DMS153 treated with DMSO at 0.1 percent for 48 hours (cell line): ENCODE results near the gene SMOC2.
"Not testable (repeated sequence)": the region's sequence is repeated elsewhere in the genome, so short reads cannot be mapped to it uniquely, and the experiment has no call there.

Source experiments
- DNase-seq: peaks from one replicate; lab custom pipeline; 2025; ENCODE audit not compliant: unreplicated experiment; lab: John Stamatoyannopoulos, UW

SMOC2 gene

DNA sequence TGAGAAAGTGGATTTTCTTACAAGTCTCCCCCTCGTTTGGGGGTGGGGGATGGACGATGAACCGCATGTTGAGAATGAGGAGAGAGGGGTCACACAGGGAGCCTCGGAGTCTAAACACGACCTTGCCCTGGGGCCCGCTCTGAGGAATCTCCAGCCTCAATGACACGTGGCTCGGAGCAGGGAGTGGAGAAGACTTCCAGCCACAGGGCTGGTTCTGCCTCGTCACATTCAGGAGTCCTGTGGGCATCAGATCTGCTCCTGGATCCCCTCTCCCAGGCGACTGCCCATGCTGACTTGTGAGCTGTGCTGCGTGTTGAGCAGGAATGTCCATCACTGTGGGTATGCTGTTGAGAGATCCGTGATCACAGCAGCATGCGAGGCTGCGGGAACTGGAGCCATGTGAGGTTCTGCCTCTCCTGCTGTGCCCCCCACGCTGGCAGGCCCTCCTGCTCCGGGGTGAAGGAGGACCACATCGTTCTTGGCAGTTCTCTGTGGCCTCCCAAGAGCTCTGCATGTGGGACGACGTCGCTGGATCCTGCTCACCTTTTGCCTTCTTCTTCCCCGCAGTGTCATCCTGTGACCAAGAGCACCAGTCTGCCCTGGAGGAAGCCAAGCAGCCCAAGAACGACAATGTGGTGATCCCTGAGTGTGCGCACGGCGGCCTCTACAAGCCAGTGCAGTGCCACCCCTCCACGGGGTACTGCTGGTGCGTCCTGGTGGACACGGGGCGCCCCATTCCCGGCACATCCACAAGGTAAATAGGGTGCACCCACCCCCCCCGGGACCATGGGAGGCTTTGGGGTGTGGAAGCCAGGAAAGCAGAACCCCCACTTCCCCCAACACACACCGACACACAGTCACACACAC, 157.5 kb downstream of the SMOC2 start:
- DNase-seq: no peak

DNA sequence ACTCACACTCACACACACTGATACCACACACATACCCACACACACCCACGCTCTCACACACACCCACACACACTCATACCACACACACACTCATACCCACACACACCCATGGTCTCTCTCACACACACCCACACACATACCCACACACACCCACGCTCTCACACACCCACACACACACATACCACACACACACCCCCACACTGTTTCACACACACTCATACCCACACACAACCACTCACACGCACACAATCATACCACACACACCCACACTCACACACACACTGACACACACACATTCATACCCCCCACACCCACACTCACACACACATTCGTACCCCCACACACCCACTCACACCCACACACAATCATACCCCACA, 158.1 kb downstream of the SMOC2 start:
- no peak for DNase-seq

DNA sequence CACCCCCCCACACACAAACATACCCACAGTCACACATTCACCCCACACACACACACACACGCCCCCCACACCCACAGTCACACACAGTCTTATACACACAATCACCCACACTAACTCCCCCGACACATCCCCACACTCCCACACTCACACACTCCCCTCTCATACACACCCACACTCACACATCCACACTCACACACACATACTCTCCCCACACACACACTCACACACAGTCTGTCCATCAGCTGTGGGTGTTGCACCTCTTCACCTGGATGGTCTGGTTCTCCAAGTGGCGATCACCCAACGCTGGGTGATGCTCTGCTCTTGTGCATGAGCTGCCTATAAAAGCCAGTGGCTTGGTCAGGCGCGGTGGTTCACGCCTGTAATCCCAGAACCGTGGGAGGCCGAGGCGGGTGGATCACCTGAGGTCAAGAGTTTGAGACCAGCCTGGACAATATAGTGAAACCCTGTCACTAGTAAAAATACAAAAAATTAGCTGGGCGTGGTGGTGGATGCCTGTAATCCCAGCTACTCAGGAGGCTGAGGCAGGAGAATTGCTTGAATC, 158.9 kb downstream of the SMOC2 start:
- no peak for DNase-seq

DNA sequence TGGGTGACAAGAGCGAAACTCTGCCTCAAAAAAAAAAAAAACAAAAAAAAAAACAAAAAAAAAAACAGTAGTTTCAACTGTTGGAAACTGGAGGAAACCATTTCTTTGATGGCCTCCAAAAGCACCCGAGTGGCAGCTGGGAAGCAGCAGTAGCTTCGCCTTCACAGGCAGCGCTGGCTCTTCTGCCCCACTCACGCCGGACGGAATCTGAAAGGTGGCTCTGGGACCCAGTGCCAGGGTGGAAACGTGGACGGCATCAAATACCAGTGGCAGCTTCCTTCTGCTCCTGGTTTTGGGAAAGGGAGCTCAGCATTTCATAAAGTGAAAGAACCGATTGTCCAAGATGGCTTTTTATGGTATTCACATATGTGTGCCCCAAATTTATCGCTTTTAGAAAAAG, 159.4 kb downstream of the SMOC2 start:
- no peak for DNase-seq

DNA sequence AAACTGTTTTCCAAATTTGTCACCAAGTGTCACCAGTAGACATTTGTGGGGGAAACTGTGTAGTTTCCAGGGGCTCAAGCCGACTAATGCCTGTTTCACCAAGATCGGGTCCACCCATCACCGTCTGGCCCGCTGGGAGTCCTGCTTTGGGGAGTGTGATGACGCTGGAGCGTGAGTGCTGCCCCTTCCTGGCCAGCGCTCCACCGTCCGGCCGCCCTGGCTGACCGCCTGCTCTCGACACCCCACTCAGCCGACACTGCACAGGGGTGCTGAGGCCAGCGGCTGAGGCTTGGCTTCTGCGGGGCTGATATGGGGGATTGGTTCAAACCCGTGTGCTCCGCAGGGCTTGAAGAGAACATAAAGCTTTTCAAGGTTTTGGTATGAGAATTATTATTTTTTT, 160.1 kb downstream of the SMOC2 start:
- no peak for DNase-seq

DNA sequence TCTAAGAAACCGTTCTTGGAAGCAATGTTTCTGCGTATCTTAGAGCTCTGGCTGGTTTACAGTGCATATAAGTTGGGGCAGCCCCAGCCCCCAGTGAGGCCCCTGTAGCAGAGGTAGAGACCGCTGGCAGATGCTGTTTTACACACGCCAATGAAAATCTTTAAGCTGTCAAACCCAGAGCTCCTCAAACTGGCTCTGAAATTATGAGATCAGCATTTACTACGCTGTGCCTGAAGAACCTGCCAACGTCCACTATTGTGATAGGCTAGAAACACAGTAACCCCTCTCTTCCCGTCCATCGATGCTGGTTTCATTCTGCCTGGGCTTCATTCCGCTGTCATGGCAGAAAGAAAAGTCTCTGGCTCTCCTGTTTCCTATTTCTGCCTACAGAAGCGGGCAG, 160.6 kb downstream of the SMOC2 start:
- no peak for DNase-seq

DNA sequence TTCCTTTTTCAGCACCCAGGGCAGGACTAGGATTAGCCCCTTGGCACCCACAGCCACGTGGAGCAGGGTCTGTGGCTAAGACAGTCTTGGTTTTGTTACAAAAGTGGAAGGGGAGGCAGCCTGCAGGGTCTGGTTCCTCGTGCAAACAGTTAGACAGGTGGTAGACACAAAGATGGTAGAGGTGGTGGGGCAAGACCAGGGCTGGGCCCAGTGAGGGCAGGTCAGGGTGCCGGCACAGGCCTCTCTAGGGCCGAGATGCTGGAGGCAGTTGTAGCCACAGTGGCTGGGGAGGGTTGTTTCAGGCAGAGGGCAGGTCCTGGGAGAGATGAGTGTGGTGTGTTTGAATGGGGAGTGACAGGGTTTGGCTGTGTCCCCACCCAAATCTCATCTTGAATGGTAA, 161.6 kb downstream of the SMOC2 start:
- no peak for DNase-seq

DNA sequence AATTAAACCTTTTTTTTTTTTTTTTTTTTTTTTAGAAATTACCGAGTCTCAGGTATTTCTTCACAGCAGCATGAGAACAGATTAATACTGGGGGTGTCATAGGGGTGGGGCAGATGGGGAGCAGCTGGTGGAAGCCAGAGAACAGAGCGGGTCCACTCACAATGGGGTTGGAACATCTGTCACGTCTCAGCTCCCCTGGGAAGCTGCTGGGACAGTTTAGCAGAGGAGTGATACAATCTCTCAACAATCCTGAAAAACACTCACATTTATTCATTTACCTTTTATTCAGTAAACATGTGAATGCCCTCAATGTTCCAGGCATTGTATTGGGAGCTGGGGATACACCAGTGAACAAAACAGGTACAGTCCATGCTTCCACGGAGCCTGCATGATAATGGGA, 162.2 kb downstream of the SMOC2 start:
- no peak for DNase-seq

DNA sequence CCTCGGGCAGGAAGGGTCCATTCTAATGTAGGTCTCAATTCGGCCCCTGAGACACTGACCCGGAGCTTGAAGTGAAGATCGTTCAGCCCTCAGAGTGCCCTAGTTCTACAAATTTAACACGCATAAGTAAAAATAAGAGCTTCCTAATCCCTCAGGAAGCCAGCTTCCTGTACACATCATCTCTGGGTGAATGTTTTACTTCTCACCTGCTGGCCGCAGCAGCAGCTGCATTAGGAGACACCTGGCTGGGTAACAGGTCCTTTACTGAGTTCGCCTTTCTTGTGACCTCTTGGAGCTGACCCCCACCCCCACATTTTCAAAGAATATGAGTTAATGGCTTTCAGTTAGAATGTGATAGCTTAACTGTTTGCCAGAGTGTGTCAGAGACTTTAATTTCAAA, 165.0 kb downstream of the SMOC2 start:
- DNase-seq: no peak

DNA sequence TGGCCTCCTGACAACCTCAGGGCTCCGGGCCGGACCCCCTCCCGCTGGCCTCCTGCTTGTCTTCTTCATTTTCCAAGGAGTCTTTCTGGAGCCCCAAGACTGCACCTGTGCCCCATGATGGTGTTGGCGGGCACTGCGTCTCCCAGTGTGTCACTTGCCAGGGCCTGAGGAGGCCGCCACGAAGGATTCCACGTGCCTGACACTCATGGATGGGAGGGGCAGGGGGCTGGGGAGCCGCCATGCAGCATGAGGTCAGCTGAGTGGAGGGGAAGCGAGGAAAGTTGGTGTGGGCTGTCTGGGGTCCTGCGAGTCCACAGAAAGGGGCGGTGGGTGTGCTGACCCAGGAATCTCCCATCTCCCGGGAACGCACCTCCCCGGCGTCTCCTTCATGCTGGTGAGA, 165.7 kb downstream of the SMOC2 start:
- no peak for DNase-seq

DNA sequence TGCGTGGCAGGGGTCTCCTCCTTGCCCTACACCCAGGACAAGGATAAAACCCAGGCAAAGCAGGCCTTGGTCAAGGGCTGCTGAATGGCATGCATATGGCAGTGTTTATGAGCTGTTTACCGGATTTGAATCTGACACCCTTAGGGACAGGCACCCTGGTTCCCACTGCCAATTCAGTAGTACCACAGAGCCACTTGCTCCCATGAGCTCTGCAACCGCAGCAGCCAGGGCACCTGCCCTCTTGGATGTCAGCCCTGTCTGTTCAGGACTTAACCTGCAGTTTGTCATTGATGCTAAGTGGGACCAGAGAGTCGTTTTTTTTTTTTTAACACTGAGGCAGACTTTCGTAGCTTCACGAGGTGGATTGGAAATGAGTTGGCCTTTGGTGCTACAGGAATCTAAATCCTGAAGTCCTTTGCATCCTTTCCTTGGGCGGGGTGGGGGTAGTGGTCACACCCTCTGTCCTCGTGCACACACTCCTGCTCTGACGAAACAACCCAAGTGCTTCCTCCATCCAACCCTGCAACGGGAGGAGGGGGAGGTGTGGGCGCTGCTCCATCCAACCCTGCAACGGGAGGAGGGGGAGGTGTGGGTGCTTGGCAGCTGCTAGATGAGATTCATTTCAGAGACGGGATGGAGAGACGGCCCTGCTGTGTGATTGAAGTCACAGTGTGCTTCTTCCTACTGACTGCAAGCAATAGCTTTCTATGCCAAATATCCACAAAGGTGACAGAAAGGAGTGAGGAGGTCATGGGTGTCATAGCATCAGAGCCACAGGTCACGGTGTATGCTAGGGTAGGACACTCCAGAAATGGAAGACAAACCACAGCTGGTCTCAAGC, 166.5 kb downstream of the SMOC2 start:
- peak; percentile 49 for DNase-seq

DNA sequence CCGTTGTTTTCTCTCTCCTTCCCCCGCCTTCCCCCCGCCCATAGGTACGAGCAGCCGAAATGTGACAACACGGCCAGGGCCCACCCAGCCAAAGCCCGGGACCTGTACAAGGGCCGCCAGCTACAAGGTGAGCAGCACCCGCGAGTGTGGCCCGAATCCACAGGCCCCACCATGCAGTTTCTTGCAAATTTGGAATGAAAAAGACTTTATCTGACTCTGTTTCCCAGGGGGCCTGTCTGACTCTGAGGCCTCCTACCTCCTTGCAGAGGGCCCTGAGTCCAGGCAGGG, 167.1 kb downstream of the SMOC2 start:
- no peak for DNase-seq

DNA sequence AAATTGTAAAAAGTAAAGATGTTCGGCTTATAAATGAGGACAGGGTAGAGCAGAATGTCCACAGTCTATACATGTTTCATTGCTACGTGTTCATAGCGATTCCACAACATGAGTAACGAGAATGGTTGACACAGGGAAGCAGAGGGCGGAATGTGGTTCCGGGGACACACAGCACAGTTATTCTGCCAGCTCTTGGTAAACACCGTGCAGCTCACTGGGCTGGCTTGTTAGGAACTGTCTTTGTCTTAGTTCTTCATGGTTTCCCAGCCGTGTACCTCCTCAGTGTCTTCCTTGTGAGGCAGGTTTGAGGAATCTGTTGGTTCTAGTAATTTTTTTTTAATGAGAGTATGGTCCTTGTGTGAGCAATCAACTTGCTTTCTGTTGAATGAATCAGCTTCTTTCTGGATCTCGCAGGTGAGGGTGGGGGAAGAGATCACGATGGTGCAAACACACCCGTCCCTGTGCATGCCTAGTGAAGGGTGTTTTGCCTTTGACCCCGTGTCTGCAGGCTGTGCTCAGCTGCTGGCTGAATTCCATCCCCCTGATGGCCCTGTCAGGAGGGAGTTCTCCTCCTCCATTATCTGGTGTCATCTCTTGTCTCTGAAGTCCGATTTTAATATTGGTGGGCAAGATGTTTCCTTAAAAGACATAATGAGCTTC, 168.2 kb downstream of the SMOC2 start:
- no peak for DNase-seq

DNA sequence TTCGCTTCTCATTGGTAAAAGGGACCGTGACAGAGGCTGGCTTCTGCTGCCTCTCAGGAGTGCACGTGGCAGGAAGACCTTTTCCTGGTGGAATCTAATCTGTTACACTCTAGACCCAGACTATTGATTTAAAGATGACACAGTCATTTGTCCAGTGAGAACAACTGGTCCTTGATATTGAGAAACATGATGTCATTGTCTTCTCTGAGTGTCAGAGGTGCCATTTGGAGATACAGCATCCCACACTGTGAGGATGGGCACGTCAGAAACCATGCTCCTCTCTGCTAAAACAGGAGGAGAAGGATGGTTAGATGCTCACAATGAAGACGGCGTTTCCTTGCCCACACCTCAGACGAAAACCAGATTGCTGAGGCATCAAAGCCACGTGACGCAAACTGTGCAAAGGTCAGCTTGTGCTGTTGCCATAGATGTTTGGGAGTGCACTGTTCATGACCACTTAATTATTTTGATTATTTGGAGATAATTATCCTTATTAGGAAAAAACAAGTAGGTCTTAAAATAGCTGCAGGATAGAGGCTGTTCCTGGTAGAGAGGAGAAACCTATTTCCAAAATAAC, 169.0 kb downstream of the SMOC2 start:
- no peak for DNase-seq

DNA sequence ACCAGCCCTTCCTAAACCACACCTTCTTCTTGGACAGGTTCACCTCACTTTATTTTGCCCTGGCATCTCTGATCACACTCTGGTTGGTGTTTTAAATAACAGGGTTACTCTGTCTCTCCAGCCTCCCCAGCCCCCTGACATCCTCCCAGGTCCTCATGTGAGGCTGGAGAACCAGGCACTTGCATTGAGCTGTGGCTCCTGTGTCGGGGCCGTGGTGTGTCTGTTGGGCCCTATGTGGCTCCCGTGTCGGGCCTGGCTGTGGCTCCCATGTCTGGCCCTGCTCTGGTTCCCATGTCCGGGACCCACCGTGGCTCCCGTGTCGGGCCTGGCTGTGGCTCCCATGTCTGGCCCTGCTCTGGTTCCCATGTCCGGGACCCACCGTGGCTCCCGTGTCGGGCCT, 170.0 kb downstream of the SMOC2 start:
- not testable (repeated sequence) for DNase-seq

DNA sequence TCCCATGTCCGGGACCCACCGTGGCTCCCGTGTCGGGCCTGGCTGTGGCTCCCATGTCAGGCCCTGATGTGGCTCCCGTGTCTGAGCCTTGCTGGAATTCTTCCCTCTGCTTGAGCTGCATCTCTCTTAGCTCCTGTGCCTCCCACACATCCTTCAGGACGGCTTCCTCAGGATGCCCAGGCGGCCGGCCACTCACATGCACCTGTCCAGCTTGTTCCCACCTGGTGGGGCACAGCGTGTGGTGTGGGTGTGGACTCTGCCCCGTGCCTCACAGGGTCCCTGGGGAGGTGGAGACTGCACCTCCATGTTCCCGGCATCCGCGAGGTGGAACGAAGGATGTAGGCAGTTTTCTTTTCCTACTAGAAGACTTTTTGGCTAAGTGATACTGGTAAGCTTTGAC, 170.7 kb downstream of the SMOC2 start:
- no peak for DNase-seq

DNA sequence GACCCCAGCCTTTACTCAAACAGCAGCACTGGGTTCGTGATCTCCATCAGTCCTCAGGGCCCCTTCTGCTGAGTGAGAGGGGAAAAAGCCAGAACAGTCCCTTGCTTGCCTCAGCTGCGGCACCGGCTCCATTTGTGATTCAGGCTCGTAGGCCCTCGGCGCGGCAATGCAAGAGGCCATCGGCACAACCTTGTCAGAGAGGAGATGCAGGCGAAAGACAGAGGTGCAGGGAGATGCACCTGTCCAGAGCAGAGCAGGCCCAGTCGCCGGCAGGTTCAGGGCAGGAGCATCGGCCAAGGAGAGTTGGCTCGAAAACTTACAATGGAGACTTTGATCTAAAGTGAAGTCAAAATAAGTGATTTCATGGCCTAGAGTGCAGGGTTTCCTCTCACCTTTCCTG, 171.6 kb downstream of the SMOC2 start:
- DNase-seq: no peak

DNA sequence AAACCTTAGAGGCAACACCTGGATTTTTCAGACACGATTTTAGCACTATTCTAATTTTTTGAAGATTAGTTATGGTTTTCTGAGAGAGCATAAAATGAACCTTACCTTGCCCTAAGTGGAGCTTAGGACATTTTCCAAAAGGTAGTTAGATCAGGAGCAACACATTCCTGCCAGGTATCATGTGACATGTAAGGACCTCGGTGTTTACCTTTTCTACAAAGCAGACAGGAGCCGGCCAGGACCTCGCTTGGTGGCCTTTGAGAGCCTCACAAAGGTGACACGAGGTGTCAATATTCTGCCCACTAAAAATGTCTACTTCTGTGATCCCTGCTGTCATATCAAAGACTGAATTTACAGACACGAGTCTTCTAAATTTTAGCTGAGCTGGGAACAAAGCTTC, 174.9 kb downstream of the SMOC2 start:
- no peak for DNase-seq

DNA sequence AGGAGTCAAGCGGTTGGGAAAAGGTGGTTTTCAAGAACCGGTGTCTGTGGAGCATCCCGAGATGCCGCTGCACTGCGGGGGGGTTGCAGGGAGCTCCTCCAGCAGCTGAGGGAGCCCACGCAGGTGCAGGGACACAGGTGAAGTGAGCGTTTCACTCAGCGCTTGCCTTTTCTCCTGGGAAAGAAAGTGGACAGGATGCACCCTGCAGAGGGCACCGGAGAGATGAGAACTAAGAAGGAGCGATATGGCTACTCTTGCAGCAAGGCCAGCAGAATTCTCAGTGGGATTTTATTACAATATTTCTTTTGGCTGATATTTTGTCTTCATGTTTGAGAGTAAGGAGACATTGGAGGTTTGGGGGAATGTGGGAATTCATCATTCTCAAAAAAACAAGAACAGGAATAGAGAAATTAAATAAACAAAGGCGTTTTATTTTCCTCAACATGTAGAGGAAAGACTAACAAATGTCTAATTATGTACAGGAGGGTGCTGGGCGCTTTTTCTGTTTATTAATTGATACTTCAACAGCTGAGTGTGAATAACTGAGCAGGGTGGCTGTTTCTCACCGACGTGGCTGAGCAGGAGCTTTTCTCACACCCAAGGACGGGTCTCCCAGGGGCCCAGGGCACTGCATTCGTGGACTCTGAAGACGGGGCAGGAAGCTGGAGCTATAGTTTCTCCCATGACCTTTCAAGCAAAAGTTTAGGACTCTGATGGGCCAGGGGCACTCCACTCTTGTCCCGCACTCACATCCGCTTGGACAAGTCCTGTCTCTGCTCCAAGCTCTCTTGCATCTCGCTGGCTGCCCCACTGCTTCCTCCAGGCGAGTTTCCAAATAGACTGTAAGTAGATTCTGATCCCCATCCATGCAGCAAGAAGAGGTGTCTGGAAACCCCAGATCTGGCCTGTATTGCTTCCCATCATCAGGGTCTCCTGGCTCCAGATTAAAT, 176.1 kb downstream of the SMOC2 start:
- no peak for DNase-seq
